CD4-positive, alpha-beta T cell treated with Interleukin-4 for 1 hour (primary cell): ENCODE measurements around the gene PDHA1.

Experiments used
- DNase-seq, 2 donors: peaks; one replicate each; pipeline ENCODE4 v3.0.0-alpha.2; 2020 to 2022

PDHA1 gene

DNA sequence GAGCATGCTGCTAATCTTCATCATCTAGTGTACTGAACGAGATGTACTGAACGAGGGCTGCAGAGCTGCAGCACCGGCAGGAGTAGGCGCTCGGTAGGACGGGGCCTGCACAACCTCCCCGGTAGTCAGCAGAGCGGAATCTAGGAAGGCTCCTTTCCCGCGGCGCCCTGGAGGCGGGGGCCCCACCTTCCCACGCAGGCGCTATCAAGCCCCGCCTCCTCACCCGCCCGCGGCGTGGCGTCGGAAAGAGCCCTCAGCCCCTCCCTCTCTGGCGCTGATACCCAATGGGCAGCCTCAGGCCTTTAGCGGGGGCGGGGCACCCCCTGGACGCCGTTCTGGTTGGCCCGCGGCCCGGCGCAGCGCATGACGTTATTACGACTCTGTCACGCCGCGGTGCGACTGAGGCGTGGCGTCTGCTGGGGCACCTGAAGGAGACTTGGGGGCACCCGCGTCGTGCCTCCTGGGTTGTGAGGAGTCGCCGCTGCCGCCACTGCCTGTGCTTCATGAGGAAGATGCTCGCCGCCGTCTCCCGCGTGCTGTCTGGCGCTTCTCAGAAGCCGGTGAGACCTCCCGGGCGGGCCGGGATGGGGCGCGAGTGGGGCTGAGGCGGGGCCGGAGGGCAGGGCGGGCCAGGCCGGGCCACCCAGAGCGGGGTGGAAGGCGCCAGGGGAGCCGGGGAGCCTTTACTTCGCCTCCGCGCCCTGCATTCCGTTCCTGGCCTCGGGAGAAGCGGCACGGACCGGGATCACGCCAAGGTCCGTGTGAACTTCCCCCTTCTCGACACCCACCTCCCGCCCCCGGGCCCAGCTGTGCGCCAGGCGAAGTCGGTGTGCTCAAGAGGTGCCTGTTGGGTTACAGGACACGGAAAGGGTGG lies at the start of gene PDHA1:
Gene PDHA1, plus strand, starts transcription at position 393 of the 874 bp plus-strand sequence. Its CDS starts 111 bp downstream, at position 504.
- peak; percentile 93 for DNase-seq

DNA sequence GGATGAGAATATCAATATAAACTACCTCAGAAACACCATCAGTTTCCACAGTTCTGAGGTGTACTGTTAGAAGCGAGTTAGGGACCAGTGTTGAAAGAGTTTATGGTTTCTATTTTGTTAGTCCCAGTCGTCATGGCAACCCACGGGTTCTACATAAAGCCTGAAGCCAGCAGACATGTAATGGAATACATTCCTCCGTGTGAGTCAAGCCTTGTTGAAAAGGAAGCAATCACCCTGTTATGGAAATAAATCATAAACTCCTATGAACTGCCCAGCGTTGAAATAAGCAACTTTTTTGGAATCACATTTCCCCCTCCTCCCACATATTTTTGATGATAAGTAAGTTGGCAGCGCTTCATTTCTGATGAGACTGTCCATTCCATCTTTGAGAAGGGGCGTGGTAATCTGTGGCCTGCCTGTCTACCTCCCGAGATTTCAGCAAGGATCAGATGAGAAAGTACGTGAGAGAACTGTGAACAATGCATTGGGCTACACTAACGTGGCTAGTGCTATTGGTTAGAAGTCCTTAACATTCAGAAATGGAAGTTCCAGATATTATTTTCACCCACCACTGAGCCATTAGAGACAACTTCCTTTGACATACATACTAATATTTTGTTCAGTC lies 40.4 kb upstream of the PDHA1 start:
- no peak for DNase-seq

DNA sequence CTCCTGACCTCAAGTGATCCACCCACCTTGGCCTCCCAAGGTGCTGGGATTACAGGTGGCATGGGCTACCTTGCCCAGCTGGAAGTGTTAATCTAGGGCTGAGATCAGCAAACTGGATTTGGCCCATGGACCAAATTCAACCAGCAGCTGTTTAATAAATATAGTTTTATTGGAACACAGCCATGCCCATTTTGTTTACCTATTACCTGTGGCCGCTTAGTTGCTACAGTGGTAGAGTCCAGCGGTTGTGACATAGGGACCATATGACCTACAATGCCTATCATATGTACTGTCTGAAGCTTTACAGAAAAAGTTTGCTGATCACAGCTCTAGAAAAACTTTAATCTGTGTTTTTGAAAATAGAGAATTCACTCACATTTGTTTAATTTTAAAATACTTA lies 17.2 kb upstream of the PDHA1 start:
- no peak for DNase-seq

DNA sequence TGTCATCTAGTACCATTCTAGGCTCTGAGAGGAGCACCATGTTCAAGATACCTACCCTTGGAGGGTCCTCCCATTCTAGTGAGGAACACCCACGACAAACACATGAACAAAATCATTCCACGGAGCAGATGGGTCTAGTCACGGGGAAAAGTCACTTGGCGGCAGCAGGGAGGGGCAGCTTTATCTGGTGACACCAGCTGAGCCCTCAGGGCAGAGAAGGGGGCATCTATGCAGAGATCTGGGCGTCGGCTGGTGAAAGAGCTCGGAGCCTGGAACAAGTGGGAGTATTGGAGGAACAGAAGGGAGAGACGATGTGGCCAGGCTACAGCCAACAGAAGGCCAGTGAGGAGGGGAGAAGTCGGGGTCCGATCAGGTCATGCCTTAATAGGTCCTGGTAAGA lies 11.9 kb upstream of the PDHA1 start:
- DNase-seq = no peak

DNA sequence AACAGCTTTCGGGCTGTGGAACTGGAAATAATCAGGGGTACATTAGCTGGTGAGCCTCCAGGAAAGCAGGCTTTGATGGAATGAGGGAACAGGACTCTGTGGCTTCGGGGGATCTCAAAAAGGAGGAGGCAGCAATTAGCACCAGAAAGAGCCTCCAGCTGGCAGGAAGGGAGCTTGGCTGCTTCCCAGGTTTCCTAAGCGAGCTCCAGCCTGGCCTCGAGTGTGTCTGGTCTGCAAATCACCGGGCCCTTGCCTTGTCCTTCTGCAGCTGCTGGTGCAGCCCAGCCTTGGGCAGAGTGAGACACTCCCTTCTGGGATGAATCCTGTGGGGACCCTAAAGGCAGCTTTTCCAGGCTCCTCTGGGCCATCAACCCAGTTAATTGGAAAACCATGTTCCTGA lies 10.7 kb upstream of the PDHA1 start:
- no peak for DNase-seq

DNA sequence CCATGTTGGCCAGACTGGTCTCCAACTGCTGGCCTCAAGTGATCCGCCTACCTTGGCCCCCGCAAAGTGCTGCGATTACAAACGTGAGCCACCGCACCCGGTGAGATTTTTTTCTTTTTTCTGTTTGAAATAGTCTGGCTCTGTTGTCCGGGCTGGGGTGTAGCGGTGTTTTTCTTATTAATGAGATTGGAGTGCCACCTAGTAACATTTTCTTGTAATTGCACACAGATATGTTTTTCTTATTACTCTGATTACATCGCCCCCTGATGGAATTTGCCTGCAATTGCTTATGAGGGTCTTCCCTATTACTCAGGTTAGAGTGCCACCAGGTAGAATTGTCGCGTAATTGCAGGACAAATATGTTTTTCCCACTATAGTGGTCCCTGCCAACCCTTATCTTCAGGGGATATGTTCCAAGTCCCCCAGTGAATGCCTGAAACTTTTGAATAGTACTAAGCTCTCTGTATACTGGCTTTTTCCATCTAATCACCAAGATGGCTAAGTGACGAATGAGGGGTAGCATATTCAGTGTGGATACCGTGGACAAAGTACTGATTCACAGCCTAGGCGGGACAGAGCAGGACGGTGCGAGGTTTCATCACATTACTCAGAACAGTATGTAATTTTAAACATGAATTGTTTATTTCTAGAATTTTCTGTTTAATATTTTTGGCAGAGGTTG lies 8.6 kb upstream of the PDHA1 start:
- peak in 1 of 2 donors; percentile 33 for DNase-seq

DNA sequence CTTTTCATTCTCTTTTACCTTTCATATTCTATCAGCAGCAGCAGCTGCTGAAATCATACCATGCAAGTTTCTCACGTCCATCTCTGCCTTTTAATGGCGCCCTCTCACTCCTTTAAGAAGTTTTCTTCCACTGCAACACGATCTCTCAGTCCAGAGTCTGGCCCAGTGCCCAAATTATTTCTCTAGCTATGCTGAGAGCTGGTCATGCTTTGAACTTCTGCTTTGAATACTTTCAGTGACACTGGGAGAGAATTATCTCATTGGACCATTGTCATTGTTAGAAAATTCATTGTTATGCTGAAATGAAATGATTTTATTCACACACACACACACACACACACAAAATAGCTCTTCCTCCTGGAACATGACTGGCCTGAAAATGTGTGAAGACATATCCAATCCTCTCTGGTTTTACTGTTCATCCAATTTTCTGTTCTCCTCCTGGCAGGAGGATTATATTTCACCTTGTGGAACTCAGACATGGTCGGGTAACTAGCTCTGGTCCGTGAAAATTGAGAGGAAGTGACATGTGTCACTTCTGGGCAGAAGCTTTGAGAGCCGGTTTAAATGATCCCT lies 1.3 kb upstream of the PDHA1 start:
- no peak for DNase-seq

DNA sequence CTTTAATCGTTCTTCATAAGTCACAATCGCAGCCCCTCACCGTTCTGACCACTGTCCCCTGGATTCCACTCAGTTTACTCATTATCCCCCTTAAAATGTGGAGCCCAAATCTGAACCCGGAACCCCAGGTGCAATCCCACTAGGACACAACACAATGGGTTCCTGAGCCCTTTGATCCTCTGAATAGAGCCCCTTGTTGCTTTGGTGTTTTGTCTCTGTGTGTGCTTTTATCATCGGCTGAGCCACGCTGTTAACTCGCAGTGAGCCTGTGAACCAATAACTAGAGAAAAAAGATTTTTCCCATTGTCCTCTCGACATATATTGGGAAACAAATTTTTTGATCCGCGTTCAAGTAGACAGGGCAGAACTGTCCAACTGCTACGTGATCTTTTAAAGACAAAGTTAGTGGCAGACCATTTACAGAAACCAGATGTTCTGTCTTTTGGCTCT lies 617 bp upstream of the PDHA1 start:
- no peak for DNase-seq

DNA sequence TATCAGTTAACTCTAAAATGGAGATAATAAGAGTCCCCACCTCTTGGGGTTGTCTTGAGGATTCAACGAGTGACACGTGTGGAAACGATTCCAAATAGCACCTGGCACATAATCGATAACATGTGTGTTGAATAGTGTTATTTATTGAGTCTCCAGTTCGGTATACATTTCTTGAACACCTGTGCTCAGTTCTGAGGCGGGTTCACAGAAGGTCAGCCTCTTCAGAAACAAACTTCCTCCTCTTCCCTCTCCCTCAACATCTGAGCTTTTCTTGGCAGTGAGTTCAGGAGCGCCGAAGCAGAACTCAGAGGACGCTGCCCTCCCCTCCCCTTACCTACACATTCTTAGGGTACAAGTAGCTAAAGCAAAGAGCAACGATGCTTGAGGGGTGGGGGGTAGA lies 934 bp downstream of the PDHA1 start:
- DNase-seq = no peak

DNA sequence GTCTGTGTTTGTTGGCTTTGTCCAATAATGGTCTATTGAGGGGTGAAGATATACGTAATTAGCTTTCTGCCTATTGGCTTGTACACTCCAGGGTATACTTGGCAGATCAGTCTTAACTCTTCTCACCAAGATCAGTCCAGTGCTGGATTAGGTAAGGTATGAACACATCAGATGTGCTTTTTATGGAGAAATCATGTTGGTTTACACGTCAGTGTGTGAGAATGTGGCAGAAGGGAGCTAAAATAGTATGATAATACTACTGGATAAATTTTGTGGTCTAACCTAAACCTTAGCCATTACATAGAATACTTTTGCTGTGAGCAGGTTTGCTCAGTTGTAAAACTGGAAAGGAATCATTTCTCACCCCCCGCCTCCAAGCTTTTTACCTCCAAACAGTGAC lies 4.2 kb downstream of the PDHA1 start:
- no peak for DNase-seq

DNA sequence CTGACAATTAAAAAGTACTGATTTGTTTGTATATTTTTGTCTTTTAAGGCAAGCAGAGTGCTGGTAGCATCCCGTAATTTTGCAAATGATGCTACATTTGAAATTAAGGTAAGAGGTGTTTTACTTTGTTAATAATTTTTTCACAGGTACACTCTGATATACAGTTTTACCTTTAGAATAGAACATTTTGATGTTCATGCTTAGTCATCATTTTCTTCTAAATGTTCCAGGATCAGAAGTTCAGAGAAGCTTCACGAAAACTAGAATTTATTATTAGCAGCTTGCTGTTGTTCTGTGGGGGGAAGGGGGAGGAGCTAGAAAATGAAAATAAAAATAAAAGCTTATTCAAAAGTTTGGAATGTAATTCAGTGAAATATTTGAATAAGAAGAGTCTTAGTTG lies 5.5 kb downstream of the PDHA1 start:
- DNase-seq = no peak

DNA sequence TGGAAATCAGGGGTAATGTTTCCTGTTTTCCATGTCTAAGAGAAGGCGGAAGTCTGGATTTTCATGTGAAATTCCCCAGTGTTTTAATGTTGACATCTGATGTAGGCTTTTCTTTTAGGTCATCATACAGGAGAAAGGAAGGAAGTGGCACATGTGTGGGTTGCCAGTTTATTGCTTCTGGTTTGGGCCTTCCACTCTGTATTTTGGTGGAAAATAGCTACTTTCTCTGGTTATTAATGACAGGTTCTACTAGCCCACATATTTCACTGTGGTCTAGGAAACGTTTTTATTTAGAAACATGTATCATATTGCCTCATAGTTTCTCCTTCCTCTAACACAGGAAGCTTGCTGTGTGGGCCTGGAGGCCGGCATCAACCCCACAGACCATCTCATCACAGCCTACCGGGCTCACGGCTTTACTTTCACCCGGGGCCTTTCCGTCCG lies 7.2 kb downstream of the PDHA1 start:
- peak in 1 of 2 donors; percentile 32 for DNase-seq

DNA sequence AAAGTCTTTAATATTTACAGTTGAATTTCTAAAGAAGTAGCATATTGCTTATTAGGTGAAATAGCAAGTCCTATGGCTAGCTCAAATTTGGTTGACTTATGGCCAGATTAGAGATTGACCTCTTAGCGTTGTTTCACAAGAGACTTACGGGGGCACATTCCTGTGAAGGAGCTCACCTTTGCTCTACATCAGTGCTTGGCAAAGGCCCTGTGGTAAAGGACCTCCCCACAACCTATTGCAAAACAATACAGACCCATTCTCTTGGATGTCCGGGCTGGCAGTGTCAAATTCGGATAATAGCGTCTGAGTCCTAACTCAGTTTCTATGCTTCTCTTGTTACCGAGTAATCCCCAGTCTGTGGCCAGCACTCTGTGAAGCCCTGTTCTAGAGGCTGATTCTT lies 10.9 kb downstream of the PDHA1 start:
- no peak for DNase-seq

DNA sequence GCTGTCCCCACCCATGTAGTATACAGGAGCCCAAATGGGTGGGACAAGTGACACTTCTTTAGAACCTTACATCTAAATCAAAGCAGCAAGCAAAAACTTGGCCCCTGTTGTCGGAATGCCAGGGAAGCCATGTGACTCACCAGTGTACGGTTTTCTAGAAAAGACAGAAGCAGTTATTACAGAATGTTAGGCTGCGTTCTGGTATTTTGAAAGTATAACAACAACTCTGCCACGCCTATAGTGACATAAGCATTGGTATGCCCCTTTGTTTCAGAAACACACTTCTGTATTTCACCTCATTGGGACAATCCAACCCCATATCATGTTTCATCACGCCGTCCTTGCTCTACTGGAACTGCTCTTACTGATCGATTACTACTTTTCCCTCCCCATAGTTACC lies 14.8 kb downstream of the PDHA1 start:
- DNase-seq = no peak

DNA sequence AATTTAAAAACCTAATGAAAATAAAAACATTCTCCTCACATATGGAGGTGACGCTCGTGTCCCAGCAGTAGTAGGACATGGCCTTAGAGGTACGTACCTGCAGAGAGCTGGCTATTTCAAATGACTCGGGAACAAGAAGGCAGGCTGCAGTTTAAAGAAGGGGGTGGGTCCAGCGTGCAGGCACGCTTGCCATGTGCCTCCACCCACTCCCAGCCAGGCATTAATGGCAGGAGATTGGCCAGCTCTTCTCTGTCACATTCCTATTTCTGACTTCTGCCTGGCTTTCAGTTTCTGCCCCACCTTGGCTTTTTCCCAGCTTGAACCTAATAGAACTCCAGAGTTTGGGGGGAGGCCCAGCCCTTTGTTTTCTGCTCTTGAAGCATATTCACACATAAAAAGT lies 17.2 kb downstream of the PDHA1 start:
- DNase-seq = no peak

DNA sequence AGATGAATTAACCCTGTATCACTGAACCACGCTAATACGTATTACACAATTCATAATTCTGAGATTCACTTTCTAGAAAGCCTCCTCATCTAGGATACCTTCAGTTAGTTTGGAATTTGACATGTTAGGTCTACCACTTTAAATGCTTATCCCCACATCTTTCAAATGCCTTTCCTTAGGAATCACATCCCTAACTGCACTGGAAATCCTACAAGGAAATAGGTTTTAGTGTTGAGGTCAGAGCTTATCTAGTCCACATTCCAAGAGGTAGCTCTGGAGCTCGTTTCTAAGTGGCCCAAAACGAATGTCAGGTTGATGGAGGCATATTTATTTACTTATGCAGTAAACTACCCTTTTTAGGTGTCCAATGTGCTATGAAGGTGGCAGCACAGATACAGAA lies 18.0 kb downstream of the PDHA1 start:
- DNase-seq = no peak

DNA sequence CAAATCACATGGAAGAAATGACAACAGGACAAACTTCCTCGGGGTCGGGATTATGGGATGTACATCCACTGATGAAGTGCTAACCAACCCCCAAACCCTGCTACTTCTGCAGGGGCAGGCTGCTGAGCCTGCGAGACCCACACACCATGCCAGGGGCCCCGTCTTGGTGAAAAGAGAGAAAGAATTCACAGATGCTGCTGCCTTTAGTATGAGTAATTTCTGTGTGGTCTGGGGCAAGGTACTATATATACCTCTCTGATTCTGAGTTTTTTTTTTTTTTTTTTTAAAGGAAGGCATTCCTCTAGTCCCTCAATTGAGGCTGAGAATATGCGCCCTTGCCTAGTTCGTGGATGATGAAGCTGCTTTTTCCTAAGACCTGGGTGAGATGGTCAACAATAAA lies 24.8 kb downstream of the PDHA1 start:
- no peak for DNase-seq

DNA sequence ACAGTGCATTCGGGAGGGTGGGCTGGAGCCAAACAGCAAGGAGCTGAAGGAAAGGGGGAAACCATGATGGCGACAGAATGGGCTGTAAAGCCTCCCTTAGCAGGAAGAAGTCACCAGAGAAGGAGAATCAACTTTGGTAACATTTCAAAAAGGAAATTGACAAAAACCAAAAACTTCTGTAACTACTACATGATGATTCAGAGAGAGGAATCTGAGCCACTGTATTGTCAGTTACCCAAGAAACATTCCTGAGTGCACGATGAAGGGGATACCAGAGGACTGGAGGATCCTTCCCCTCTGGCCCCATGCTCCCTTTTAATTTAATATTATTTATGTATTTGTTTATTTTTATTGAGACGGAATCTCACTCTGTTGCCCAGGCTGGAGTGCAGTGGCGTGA lies 26.3 kb downstream of the PDHA1 start:
- no peak for DNase-seq

DNA sequence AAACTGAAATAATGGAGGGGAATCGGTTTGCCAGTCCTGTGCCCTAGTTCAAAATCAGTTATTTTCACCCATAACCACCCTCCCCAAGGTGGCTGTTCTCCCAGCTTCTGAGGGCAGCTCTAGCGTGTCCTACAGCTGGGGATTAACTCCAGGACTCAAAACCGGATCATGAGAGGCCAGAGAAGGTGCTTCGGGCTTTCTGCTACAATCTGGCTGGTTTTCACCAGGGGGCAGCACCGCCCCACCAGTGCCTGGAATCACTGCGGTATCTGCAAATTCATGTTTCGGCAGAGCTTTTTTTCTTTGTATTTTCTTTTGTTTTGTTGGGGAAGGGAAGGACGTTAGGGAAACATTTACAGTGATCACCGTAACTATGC lies 28.4 kb downstream of the PDHA1 start:
- DNase-seq = peak; percentile 62 to 64

DNA sequence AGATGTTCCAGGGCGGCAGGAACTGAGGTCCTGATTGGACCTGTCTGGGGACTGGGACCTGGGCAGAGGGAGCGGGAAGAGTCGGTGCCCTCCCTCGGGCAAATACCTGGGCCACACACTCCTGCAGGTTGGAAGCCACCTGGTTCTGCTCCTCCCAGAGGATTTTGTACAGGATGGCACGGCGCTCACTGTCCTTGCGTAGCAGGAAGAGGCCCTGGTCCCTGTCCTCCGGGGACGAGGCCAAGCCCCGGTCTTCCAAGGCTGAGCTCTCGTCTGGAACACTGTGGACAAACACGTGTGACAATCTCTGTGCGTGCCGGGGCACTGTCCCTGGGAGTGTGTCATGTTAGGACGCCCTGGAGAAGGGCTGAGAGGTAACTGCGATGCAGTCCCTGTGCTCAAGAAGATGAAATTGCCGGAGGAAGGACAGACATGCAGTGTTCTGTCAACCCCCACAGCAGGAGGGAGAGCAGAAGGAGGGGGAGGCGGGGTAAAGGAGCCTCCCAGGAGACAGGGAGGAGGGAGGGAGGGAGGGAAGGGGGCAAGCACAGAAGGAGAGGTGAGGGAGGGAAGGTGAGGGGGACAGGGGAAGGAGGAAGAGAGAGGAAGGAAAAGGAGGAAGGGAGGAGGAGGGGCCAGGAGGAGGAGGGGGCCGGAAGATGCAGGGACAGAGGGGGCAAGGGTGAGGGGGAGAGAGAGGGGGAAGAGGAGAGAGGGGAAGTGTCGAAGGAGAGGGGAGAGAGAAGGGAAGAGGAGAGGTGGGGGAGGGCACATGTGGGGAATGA lies 29.0 kb downstream of the PDHA1 start:
- no peak for DNase-seq

DNA sequence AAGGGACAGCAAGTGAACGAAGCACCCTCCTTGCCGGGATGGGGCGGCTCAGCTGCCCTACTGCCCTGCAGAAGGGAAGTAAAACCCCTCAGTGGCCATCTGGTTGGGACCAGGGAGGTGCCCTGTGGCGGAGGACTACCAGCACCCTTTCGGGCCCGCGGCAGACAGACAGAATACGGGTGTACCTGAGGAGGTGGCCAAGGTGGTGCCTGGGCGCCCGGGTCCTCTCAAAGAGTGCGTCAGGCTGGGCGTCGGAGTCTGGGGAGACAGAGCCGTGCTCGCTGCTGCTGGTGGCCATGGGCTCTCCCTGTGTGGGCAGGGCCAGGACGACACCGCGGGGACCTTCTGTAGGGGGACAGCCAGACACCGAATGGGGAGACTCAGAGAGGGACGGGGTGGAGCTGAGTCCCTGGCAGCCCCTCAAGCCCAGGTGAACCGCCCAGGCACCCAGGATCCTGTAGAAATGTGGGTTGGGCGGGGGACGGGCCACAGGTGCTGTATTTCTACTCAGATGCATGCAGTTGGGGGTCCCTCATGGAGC lies 29.7 kb downstream of the PDHA1 start:
- no peak for DNase-seq

DNA sequence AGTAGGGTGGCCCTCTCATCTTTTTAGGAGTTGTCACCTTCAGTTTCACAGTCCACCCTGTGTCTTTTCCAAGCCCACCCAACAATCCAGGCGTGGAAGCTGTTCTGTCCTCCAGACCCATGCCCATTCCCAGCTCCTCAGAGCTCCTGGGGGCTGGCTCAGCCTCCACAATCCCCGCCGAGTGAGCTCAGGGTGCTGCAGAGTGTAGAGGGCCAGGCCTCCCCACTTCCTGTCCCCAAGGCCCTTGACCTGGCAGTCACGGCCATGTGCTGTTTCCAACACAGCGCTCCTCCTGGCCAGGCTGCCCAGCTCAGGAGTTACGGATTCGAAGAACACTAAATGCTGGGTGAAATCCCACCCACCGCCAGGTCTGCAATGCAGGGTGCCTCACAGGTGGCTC lies 31.8 kb downstream of the PDHA1 start:
- no peak for DNase-seq
